DMS79 (cell line): ENCODE results near the gene KIF26B.

Experiments
- DNase-seq: peaks from one replicate; lab custom pipeline; 2025; lab: John Stamatoyannopoulos, UW

KIF26B gene

GRCh38 chr1:245751726-245752470 is 597.1 kb downstream of the KIF26B start:
- no peak for DNase-seq

DNA sequence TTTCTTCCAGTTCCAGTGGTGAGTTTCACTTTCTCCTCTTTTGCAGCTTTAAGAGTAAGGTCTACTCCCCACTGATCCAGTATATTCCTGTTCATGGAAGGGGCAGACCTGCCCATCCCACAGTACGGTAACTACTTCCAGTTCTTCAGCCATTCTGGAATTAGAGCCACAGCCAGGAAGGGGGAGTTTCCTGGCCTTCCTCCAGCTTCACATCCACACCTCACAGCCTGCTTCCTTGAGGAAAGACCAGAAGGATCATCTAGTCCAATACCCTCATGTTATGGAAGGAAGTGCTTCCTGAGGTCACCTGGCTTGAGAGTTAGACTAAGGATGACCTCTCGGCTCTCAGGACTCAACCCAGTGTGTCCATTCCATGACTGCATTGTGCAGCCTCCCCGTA is 597.8 kb downstream of the KIF26B start:
- DNase-seq, result no peak

DNA sequence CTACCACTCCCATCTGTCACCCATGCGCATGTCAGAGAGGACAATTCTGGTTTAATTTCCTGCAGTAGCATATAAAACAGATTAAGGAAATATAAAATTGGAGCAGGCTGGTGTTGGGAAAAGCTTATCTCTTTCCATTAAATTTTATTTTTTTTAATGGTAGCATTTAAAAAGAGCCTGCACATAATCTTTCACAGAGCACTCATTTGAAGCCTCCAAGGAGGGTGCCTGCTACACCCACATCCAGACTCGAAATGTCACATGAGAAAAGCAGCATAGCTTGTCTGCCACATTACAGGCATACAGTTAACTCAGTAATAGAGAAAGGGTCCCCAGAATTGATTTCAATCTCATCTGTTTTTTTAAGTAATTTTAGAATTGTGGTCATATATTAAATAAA is 599.0 kb downstream of the KIF26B start:
- DNase-seq, result no peak

- DNase-seq, result no peak
Measured at GRCh38 chr1:245754463-245754961, 599.7 kb downstream of the KIF26B start.
